ENCODE data around the gene HIF3A.

DNA sequence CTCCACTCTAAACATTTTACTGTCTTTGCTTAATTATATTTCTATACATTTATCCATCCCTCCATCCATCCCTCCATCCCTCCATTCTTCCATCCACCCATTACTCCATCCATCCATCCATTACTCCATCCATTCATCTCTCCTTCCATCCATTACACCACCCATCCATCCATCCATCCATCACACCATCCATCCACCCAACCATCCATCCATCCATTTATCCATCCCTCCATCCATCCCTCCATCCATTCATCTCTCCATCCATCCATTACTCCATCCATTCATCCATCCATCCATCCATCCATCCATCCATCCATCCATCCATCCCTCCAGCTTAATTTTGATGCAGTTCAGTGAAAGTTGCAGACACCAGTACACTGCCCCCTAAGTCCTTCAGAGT is 5.0 kb upstream of the HIF3A start:
- TF ChIP-seq, protein P1, sequence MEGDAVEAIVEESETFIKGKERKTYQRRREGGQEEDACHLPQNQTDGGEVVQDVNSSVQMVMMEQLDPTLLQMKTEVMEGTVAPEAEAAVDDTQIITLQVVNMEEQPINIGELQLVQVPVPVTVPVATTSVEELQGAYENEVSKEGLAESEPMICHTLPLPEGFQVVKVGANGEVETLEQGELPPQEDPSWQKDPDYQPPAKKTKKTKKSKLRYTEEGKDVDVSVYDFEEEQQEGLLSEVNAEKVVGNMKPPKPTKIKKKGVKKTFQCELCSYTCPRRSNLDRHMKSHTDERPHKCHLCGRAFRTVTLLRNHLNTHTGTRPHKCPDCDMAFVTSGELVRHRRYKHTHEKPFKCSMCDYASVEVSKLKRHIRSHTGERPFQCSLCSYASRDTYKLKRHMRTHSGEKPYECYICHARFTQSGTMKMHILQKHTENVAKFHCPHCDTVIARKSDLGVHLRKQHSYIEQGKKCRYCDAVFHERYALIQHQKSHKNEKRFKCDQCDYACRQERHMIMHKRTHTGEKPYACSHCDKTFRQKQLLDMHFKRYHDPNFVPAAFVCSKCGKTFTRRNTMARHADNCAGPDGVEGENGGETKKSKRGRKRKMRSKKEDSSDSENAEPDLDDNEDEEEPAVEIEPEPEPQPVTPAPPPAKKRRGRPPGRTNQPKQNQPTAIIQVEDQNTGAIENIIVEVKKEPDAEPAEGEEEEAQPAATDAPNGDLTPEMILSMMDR (IDR thresholded peaks at IDR 0.05) = no peak
- TF ChIP-seq POLR2A (IDR thresholded peaks at IDR 0.05) = no peak
